GM21390 (cell line): ENCODE results near the gene PTAFR.
"Not testable (repeated sequence)": the region's sequence is repeated elsewhere in the genome, so short reads cannot be mapped to it uniquely, and the experiment has no call there.

ENCODE experiments used
- ATAC-seq: cut with Tn5 transposase; IDR thresholded peaks from one replicate; pipeline ENCODE4 v1.9.1; 2021; ENCODE audit not compliant: unreplicated experiment

The PTAFR gene

GRCh38 chr1:28147264-28148094, 29.0 kb downstream of the PTAFR start:
- ATAC-seq, result peak; percentile 7

- no peak for ATAC-seq
Observed at GRCh38 chr1:28145728-28146127, 30.8 kb downstream of the PTAFR start.

GRCh38 chr1:28144203-28145135, 32.0 kb downstream of the PTAFR start:
- ATAC-seq, result peak; percentile 68

GRCh38 chr1:28143496-28144202, 32.8 kb downstream of the PTAFR start:
- ATAC-seq, result no peak

- ATAC-seq, result no peak
Observed at GRCh38 chr1:28141685-28142084, 34.8 kb downstream of the PTAFR start.

- not testable (repeated sequence) for ATAC-seq
Observed at GRCh38 chr1:28139866-28140265, 36.6 kb downstream of the PTAFR start.

- no peak for ATAC-seq
Observed at GRCh38 chr1:28139025-28139712, 37.3 kb downstream of the PTAFR start.

GRCh38 chr1:28136922-28137613, 39.4 kb downstream of the PTAFR start:
- no peak for ATAC-seq

- ATAC-seq, result no peak
Observed at GRCh38 chr1:28136169-28136921, 40.1 kb downstream of the PTAFR start.

- no peak for ATAC-seq
Observed at GRCh38 chr1:28135371-28136168, 40.9 kb downstream of the PTAFR start.

- no peak for ATAC-seq
Observed at GRCh38 chr1:28134651-28135207, 41.8 kb downstream of the PTAFR start.

GRCh38 chr1:28132171-28133167, 44.0 kb downstream of the PTAFR start:
- ATAC-seq, result no peak

GRCh38 chr1:28130901-28131300, 45.6 kb downstream of the PTAFR start:
- ATAC-seq, result no peak

GRCh38 chr1:28129150-28129549, 47.3 kb downstream of the PTAFR start:
- no peak for ATAC-seq

- ATAC-seq, result peak; percentile 81
Observed at GRCh38 chr1:28127617-28128257, 48.8 kb downstream of the PTAFR start.

GRCh38 chr1:28126783-28127490, 49.6 kb downstream of the PTAFR start:
- ATAC-seq, result no peak
